GM23338 (cell line): ENCODE data around the gene STPG1. TPM values are rescaled to one million over a fixed set of nuclear protein-coding genes. Genes with fewer than 3 reads are reported as not detected.

Source experiments
- ATAC-seq: fragments of 200-7000 bp; cut with Tn5 transposase; 3 replicates; pipeline ENCODE4 v1.9.1; 2020
- DNase-seq: peaks from one replicate; pipeline ENCODE4 v3.0.0-alpha.2; 2015; ENCODE audit warnings: low spot score
- H2AFZ ChIP-seq: fragments of 200-600 bp; sonication (generic); 2 replicates; pipeline ENCODE4 v1.8.0; 2016; ENCODE audit warnings: antibody characterized with exemption, mild to moderate bottlenecking, moderate library complexity
- H3F3A ChIP-seq: fragments of 200-600 bp; sonication (generic); replicated peaks from 2 replicates; pipeline ENCODE4 v1.8.0; 2017; ENCODE audit warnings: antibody characterized with exemption, mixed run types, low read depth
- H3K27ac ChIP-seq: fragments of 200-600 bp; sonication (generic); 2 replicates; pipeline ENCODE4 v1.6.1; 2016; ENCODE audit warnings: low read depth
- H3K27me3 ChIP-seq: fragments of 200-600 bp; sonication (generic); 2 replicates; pipeline ENCODE4 v1.8.0; 2016; ENCODE audit warnings: mild to moderate bottlenecking, mixed run types, moderate library complexity; ENCODE audit not compliant: insufficient read depth
- H3K36me3 ChIP-seq: fragments of 200-600 bp; sonication (generic); 2 replicates; pipeline ENCODE4 v1.8.0; 2016; ENCODE audit warnings: mild to moderate bottlenecking; ENCODE audit not compliant: insufficient read depth
- H3K4me1 ChIP-seq: fragments of 200-600 bp; sonication (generic); 2 replicates; pipeline ENCODE4 v1.8.0; 2016; ENCODE audit warnings: mild to moderate bottlenecking, moderate library complexity; ENCODE audit not compliant: insufficient read depth
- H3K4me2 ChIP-seq: fragments of 200-600 bp; sonication (generic); 2 replicates; pipeline ENCODE4 v1.7.1; 2017; ENCODE audit warnings: mixed run types
- H3K4me3 ChIP-seq: fragments of 200-600 bp; sonication (generic); 2 replicates; pipeline ENCODE4 v1.6.1; 2016; ENCODE audit warnings: mixed run types
- H3K79me2 ChIP-seq: fragments of 200-600 bp; sonication (generic); replicated peaks from 2 replicates; pipeline ENCODE4 v1.8.0; 2017; ENCODE audit warnings: mild to moderate bottlenecking; ENCODE audit not compliant: insufficient read depth
- H3K9me2 ChIP-seq: fragments of 200-600 bp; sonication (generic); 2 replicates; pipeline ENCODE4 v1.8.0; 2017; ENCODE audit not compliant: insufficient read depth
- H4K20me1 ChIP-seq: fragments of 200-600 bp; sonication (generic); replicated peaks from 2 replicates; pipeline ENCODE4 v1.8.0; 2017; ENCODE audit warnings: mild to moderate bottlenecking; ENCODE audit not compliant: insufficient read depth
- H3K27ac Mint-ChIP-seq: 2 replicates; pipeline ENCODE4 v1.8.0; 2020; ENCODE audit warnings: inconsistent platforms, mild to moderate bottlenecking, moderate library complexity, mixed read lengths
- H3K27me3 Mint-ChIP-seq: 3 replicates; pipeline ENCODE4 v1.8.0; 2022; ENCODE audit warnings: low read depth, mild to moderate bottlenecking, moderate library complexity, mixed read lengths, inconsistent platforms; ENCODE audit not compliant: insufficient read depth, poor library complexity
- H3K36me3 Mint-ChIP-seq: 3 replicates; pipeline ENCODE4 v1.8.0; 2021; ENCODE audit warnings: low read depth, mild to moderate bottlenecking, inconsistent platforms, moderate library complexity, mixed read lengths
- H3K4me1 Mint-ChIP-seq: 3 replicates; pipeline ENCODE4 v1.8.0; 2020; ENCODE audit warnings: mild to moderate bottlenecking, inconsistent platforms, mixed read lengths
- H3K4me3 Mint-ChIP-seq: 3 replicates; pipeline ENCODE4 v1.8.0; 2021; ENCODE audit warnings: moderate library complexity, mild to moderate bottlenecking, inconsistent platforms, mixed read lengths
- H3K9me3 Mint-ChIP-seq: 3 replicates; pipeline ENCODE4 v1.8.0; 2020; ENCODE audit warnings: moderate library complexity, mild to moderate bottlenecking, inconsistent platforms, mixed read lengths
- CTCF ChIP-seq, 2 experiments: fragments of 200-600 bp in 1 of 2; sonication (generic) in 1 of 2; conservative IDR thresholded peaks; 2 replicates each; pipeline versions ENCODE4 v1.5.1 to v1.6.1; 2016 to 2017; ENCODE audit warnings: antibody characterized with exemption in 2 of 2, low read depth in 2 of 2, mild to moderate bottlenecking in 2 of 2, moderate library complexity in 1 of 2
- ETS1 ChIP-seq: IDR thresholded peaks from 2 replicates; pipeline ENCODE4 v1.6.1; 2016; ENCODE audit warnings: antibody characterized with exemption
- EZH2 ChIP-seq: fragments of 200-600 bp; sonication (generic); IDR thresholded peaks from one replicate; pipeline ENCODE4 v1.8.0; 2017; ENCODE audit warnings: antibody characterized with exemption, mild to moderate bottlenecking, low read depth; ENCODE audit not compliant: unreplicated experiment
- JUNB ChIP-seq: IDR thresholded peaks from one replicate; pipeline ENCODE4 v1.6.1; 2016; ENCODE audit warnings: antibody characterized with exemption; ENCODE audit not compliant: unreplicated experiment
- STAT1 ChIP-seq: IDR thresholded peaks from one replicate; pipeline ENCODE4 v1.6.1; 2016; ENCODE audit warnings: antibody characterized with exemption; ENCODE audit not compliant: unreplicated experiment
- ZNF114 ChIP-seq: fragments of 250-450 bp; sonication (Bioruptor Pico); IDR thresholded peaks from 2 replicates; pipeline ENCODE4 v1.5.0; 2020; ENCODE audit warnings: mild to moderate bottlenecking, moderate library complexity
- polyA plus RNA-seq: library from polyadenylated mRNA; unstranded; fragments of >200 nt; fragmentation: Nextera tagmentation; extraction: Ambion mirVana; gene quantifications from 2 replicates; pipeline ENCODE4 v1.2.1, GENCODE V29; 2016
- total RNA-seq: library from RNA; depleted of rRNA; stranded (reverse); fragments of >200 nt; shearing (Covaris generic); gene quantifications from 2 replicates; pipeline ENCODE4 v1.2.3, GENCODE V29; 2014

Gene STPG1
- total and polyA plus RNA-seq, 2 experiments from 2014 or later: 8.2 to 11.4 TPM

- TF ChIP-seq EZH2: no peak
- TF ChIP-seq JUNB: no peak
- no peak for TF ChIP-seq CTCF (conservative IDR thresholded peaks at IDR 0.05; ENCODE audit: low read depth in 2 of 2)
- TF ChIP-seq ZNF114 (CRISPR knock-in tag): no peak
- no peak for TF ChIP-seq STAT1
- no peak for TF ChIP-seq ETS1
Observed at GRCh38 chr1:24343412-24344089, 70.0 kb downstream of the STPG1 start (continued).

- H3K4me1 Mint-ChIP-seq: peaks cover 50% of the 10 kb centered on the region
- peak; percentile 51 for DNase-seq
Observed at GRCh38 chr1:24341260-24341659, 72.3 kb downstream of the STPG1 start.

More at GRCh38 chr1:24341260-24341659, 72.3 kb downstream of the STPG1 start:
- Histone ChIP-seq H3K4me3 (no peak overlapping the region), H3K27ac (0 out of 2 replicates have a peak overlapping the region, but pooled peaks have one; percentile 50), H2AFZ (peak overlapping the region; percentile 97), H3K79me2 (no peaks in the 10 kb centered on the region), H3F3A (no peaks in the 10 kb centered on the region), H3K9me2 (no peaks in the 10 kb centered on the region), H3K27me3 (no peaks in the 10 kb centered on the region), H3K36me3 (no peaks in the 10 kb centered on the region), H4K20me1 (no peaks in the 10 kb centered on the region), H3K4me2 (0 out of 2 replicates have a peak overlapping the region, but pooled peaks have one; percentile 29), H3K4me1 (peaks cover 28% of the 10 kb centered on the region)
- Mint-ChIP-seq H3K9me3 (no peaks in the 10 kb centered on the region), H3K27ac (no peak overlapping the region), H3K36me3 (no peaks in the 10 kb centered on the region), H3K4me3 (no peak overlapping the region), H3K27me3 (peaks cover 18% of the 10 kb centered on the region)
- no peak for TF ChIP-seq JUNB
- no peak for TF ChIP-seq CTCF (conservative IDR thresholded peaks at IDR 0.05; ENCODE audit: low read depth in 2 of 2)
- peak; percentile 58 for ATAC-seq
